Panc1 (cell line): ENCODE results near the gene PHLDB1. TPM values are rescaled to one million over a fixed set of nuclear protein-coding genes. Genes with fewer than 3 reads are reported as not detected.
A peak's percentile ranks its signal among the peaks of the same experiment; 100 is the strongest.
"Not testable (repeated sequence)": the region's sequence is repeated elsewhere in the genome, so short reads cannot be mapped to it uniquely, and the experiment has no call there.

Experiments used
- ATAC-seq: fragments of 200-7000 bp; cut with Tn5 transposase; 2 replicates; pipeline ENCODE4 v1.9.1; 2020; ENCODE audit warnings: mild to moderate bottlenecking, moderate library complexity
- BruUV-seq: library from RNA; stranded (reverse); fragments of 400-500 nt; replicated peaks from 2 replicates; lab custom pipeline; 2021; lab: Mats Ljungman, UMichigan
- CTCF ChIA-PET: fragments of 300-600 bp; sonication (Branson Sonifier 250); formaldehyde crosslinking; loops from one replicate; lab custom pipeline; 2022; ENCODE audit warnings: antibody characterized with exemption; lab: Charles Lee
- POLR2A ChIA-PET: fragments of 300-600 bp; sonication (Branson Sonifier 250); formaldehyde crosslinking; loops from one replicate; lab custom pipeline; 2022; ENCODE audit warnings: antibody characterized with exemption; lab: Charles Lee
- DNase-seq: peaks from one replicate; pipeline ENCODE4 v3.0.0-alpha.2; 2010; ENCODE audit warnings: low read depth, low spot score
- H3K27ac ChIP-seq: 2 replicates; pipeline ENCODE4 v1.5.1; 2011; ENCODE audit warnings: mild to moderate bottlenecking, low read length, inconsistent platforms
- H3K27me3 ChIP-seq: fragments of 200-500 bp; sonication (Bioruptor generic); 2 replicates; pipeline ENCODE4 v1.6.0; 2014; ENCODE audit warnings: low read length, inconsistent platforms; ENCODE audit not compliant: control insufficient read depth, insufficient read depth
- H3K36me3 ChIP-seq: fragments of 200-500 bp; sonication (Bioruptor generic); 2 replicates; pipeline ENCODE4 v1.5.1; 2014; ENCODE audit warnings: inconsistent platforms, mild to moderate bottlenecking, low read length, moderate library complexity; ENCODE audit not compliant: control insufficient read depth, insufficient read depth
- H3K4me1 ChIP-seq: 2 replicates; pipeline ENCODE4 v1.5.1; 2011; ENCODE audit warnings: inconsistent platforms, mild to moderate bottlenecking, low read length, moderate library complexity; ENCODE audit not compliant: control insufficient read depth, insufficient read depth
- H3K4me3 ChIP-seq, 2 experiments: 2 replicates each; pipeline ENCODE4 v1.5.1; 2011 to 2012; ENCODE audit warnings: low read depth in 2 of 2, low read length in 2 of 2, mild to moderate bottlenecking in 2 of 2, inconsistent platforms in 1 of 2, moderate library complexity in 1 of 2
- H3K9me3 ChIP-seq: fragments of 200-500 bp; sonication (Bioruptor generic); 2 replicates; pipeline ENCODE4 v1.5.1; 2014; ENCODE audit warnings: low read depth, mild to moderate bottlenecking, inconsistent platforms, low read length, moderate library complexity; ENCODE audit not compliant: control insufficient read depth, insufficient read depth
- POLR2AphosphoS5 ChIP-seq: IDR thresholded peaks from 2 replicates; pipeline ENCODE4 v1.6.1; 2012; ENCODE audit warnings: mild to moderate bottlenecking, low read depth, low read length, moderate library complexity
- SIN3A ChIP-seq: IDR thresholded peaks from 2 replicates; pipeline ENCODE4 v1.6.1; 2012; ENCODE audit warnings: low read depth, mild to moderate bottlenecking, low read length, moderate library complexity, borderline replicate concordance; ENCODE audit not compliant: insufficient read depth
- TCF7L2 ChIP-seq: IDR thresholded peaks from 2 replicates; pipeline ENCODE4 v1.6.1; 2011; ENCODE audit warnings: mild to moderate bottlenecking, low read depth, low read length, inconsistent platforms
- in situ Hi-C: cut with HindIII; loops from 2 replicates; pipeline ENCODE4 v1.10.0; 2016; ENCODE audit warnings: low sequenced_read_pairs, low pct_unique_long_range_greater_than_20kb
- intact Hi-C: fragments of 100-400 bp; cut with micrococcal nuclease; formaldehyde crosslinking; loops from one replicate; pipeline ENCODE4 v1.10.0; 2022; ENCODE audit not compliant: unreplicated experiment
- total RNA-seq: library from RNA; stranded (reverse); gene quantifications from one replicate; pipeline ENCODE4 v1.2.1, GENCODE V29; 2021; ENCODE audit not compliant: unreplicated experiment
- TF ChIP-seq, protein P1 (sequence below): fragments of 450-650 bp; IDR thresholded peaks from 2 replicates; pipeline ENCODE4 v1.5.1; 2017; ENCODE audit warnings: mild to moderate bottlenecking
- TF ChIP-seq, protein P2 (sequence below), 2 experiments: IDR thresholded peaks; 2 replicates each; pipeline ENCODE4 v1.6.1; 2011 to 2012; ENCODE audit warnings: low read depth in 2 of 2, control low read depth in 1 of 2, low read length in 1 of 2, mild to moderate bottlenecking in 1 of 2, moderate library complexity in 1 of 2; ENCODE audit not compliant: insufficient read depth in 1 of 2

The PHLDB1 gene
- total RNA-seq, 1 experiment from 2014 or later, result 97.7 TPM

DNA sequence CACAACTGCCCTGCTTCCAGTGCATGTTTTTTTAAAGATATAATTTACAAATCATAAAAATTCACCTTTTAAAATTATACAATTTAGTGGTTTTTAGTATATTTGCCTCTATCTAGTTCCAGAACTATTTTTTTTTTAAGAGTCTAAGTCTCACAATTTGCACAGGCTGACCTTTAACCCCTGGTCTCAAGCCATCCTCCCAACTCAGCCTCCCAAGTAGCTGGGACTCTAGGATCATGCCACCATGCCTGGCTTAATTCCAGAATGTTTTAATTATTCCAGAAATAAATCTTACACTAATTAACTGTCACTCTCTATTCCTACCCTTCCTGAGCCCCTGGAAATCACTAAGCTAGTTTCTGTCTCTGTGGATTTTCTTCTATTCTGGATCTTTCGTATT lies 36.6 kb upstream of the PHLDB1 start:
- Histone ChIP-seq H3K4me1 (peaks cover 26% of the 10 kb centered on the region), H3K4me3 (no peak overlapping the region), H3K9me3 (no peaks in the 10 kb centered on the region), H3K27ac (no peak overlapping the region), H3K27me3 (no peaks in the 10 kb centered on the region), H3K36me3 (no peaks in the 10 kb centered on the region; the same call in none of the 2 replicates)
- TF ChIP-seq, protein P1, sequence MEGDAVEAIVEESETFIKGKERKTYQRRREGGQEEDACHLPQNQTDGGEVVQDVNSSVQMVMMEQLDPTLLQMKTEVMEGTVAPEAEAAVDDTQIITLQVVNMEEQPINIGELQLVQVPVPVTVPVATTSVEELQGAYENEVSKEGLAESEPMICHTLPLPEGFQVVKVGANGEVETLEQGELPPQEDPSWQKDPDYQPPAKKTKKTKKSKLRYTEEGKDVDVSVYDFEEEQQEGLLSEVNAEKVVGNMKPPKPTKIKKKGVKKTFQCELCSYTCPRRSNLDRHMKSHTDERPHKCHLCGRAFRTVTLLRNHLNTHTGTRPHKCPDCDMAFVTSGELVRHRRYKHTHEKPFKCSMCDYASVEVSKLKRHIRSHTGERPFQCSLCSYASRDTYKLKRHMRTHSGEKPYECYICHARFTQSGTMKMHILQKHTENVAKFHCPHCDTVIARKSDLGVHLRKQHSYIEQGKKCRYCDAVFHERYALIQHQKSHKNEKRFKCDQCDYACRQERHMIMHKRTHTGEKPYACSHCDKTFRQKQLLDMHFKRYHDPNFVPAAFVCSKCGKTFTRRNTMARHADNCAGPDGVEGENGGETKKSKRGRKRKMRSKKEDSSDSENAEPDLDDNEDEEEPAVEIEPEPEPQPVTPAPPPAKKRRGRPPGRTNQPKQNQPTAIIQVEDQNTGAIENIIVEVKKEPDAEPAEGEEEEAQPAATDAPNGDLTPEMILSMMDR, result no peak
- ATAC-seq, result no peak
- in situ Hi-C loops (no loop called here), intact Hi-C loops (no loop called here)
- BruUV-seq, result no TSS peak
- ChIA-PET CTCF (no interaction called here), POLR2A (no interaction called here)
- no peak for DNase-seq

DNA sequence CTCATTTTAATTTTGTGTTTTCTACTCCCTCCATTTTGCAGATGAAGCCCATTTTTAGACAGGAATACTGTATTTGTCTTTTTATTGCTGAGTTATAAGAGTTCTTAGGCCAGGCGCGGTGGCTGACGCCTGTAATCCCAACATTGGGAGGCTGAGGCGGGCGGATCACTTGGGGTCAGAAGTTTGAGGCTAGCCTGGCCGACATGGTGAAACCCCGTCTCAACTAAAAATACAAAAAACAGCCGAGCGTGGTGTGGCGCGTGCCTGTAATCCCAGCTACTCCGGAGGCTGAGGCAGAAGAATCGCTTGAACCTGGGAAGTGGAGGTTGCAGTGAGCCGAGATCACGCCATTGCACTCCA lies 35.7 kb upstream of the PHLDB1 start:
- DNase-seq, POLR2A ChIA-PET, in situ Hi-C loops, ATAC-seq, H3K27me3 ChIP-seq, H3K36me3 ChIP-seq, CTCF ChIA-PET, H3K9me3 ChIP-seq, intact Hi-C loops, BruUV-seq: not testable (repeated sequence)
- Histone ChIP-seq H3K4me3 (peak overlapping the region; percentile 92 to 93), H3K27ac (peak overlapping the region; percentile 88), H3K4me1 (peaks cover 28% of the 10 kb centered on the region)

DNA sequence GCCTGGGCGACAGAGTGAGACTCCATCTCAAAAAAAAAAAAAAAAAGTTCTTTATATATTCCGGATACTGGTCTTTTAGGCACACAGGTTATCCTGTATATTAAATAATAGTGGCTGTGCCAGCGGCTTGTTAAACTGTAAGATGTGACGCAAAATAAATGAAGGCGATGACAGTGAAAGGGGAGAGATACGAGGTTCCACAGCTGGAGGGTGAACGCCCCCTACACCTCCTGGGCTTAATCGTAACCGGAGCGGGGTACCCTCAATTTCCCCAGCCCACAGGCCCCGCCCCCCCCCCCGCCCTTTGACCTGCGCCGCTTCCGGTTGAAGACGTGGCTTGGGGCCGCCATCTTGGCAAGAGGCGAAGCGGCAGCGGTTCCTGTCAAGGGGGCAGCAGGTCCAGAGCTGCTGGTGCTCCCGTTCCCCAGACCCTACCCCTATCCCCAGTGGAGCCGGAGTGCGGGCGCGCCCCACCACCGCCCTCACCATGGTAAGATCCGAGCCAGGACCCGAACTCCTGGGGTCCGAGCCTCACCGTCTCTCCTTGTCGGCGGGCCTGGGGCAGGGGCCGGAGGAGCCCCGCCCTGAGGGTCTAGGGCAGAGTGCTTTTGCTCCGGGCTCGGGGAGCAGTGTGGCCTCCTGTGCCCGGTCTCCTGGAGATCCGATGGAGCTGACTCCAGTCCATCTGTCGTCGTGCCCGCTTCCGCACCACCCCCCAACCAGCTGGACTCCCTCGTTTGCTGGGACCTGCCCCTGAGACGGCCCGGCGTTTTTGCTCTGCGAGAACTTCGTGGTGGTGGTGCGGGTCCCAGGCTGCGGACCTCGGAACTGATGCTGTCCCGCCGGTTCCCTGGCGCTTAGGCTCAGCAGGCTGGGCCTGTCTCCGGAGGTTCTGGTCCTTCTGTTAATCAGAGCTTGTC lies 35.1 kb upstream of the PHLDB1 start, which contains the start of gene ARCN1:
ARCN1 (plus strand) TSS at position 349 of the 920 bp plus-strand sequence; CDS start at position 488, 139 bp downstream.
- BruUV-seq, result no TSS peak
- peak; percentile 89 for TF ChIP-seq POLR2AphosphoS5
- TF ChIP-seq, protein P2, sequence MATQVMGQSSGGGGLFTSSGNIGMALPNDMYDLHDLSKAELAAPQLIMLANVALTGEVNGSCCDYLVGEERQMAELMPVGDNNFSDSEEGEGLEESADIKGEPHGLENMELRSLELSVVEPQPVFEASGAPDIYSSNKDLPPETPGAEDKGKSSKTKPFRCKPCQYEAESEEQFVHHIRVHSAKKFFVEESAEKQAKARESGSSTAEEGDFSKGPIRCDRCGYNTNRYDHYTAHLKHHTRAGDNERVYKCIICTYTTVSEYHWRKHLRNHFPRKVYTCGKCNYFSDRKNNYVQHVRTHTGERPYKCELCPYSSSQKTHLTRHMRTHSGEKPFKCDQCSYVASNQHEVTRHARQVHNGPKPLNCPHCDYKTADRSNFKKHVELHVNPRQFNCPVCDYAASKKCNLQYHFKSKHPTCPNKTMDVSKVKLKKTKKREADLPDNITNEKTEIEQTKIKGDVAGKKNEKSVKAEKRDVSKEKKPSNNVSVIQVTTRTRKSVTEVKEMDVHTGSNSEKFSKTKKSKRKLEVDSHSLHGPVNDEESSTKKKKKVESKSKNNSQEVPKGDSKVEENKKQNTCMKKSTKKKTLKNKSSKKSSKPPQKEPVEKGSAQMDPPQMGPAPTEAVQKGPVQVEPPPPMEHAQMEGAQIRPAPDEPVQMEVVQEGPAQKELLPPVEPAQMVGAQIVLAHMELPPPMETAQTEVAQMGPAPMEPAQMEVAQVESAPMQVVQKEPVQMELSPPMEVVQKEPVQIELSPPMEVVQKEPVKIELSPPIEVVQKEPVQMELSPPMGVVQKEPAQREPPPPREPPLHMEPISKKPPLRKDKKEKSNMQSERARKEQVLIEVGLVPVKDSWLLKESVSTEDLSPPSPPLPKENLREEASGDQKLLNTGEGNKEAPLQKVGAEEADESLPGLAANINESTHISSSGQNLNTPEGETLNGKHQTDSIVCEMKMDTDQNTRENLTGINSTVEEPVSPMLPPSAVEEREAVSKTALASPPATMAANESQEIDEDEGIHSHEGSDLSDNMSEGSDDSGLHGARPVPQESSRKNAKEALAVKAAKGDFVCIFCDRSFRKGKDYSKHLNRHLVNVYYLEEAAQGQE (IDR thresholded peaks at IDR 0.05; ENCODE audit: insufficient read depth in 1 of 2, low read depth in 2 of 2, low read length in 1 of 2), result 0 out of 4 replicates have a peak, but pooled peaks of 1 of the 2 experiments have one; percentile 14
- TF ChIP-seq TCF7L2, result peak; percentile 26; the same call in 1 of the 2 replicates
- TF ChIP-seq, protein P1, result no peak
- peak; percentile 82; the same call in 1 of the 2 replicates for TF ChIP-seq SIN3A
- CTCF ChIA-PET, result interaction anchor here (0.7 kb wide), 1 partner anchor 34 kb away, joined by 4 read pairs; no protein-coding TSS in a partner anchor

More for the DNA sequence above, 35.1 kb upstream of the PHLDB1 start, which contains the start of gene ARCN1:
- Histone ChIP-seq H3K27ac (peak within 1 kb of the TSS; percentile 94), H3K4me3 (peak within 1 kb of the TSS; percentile 92 to 93), H3K9me3 (no peaks in the 10 kb centered on the region), H3K36me3 (no peaks in the 10 kb centered on the region; the same call in none of the 2 replicates), H3K27me3 (no peaks in the 10 kb centered on the region), H3K4me1 (peaks cover 28% of the 10 kb centered on the region)
- POLR2A ChIA-PET, result interaction anchor here (0.7 kb wide), 3 partner anchors 63 to 425 kb away, joined by 4 to 8 read pairs (median 6); no protein-coding TSS in a partner anchor
- intact Hi-C loops, result no loop called here
- in situ Hi-C loops, result no loop called here
- ATAC-seq (peak; percentile 92), DNase-seq (no peak)
